Measurements from ENCODE around the gene CD320. TPM values are rescaled to one million over a fixed set of nuclear protein-coding genes. Genes with fewer than 3 reads are reported as not detected.
A peak's percentile ranks its signal among the peaks of the same experiment; 100 is the strongest.

Gene CD320
- total and polyA plus RNA-seq, 2 experiments from 2014 or later = 87.0 to 124 TPM

DNA sequence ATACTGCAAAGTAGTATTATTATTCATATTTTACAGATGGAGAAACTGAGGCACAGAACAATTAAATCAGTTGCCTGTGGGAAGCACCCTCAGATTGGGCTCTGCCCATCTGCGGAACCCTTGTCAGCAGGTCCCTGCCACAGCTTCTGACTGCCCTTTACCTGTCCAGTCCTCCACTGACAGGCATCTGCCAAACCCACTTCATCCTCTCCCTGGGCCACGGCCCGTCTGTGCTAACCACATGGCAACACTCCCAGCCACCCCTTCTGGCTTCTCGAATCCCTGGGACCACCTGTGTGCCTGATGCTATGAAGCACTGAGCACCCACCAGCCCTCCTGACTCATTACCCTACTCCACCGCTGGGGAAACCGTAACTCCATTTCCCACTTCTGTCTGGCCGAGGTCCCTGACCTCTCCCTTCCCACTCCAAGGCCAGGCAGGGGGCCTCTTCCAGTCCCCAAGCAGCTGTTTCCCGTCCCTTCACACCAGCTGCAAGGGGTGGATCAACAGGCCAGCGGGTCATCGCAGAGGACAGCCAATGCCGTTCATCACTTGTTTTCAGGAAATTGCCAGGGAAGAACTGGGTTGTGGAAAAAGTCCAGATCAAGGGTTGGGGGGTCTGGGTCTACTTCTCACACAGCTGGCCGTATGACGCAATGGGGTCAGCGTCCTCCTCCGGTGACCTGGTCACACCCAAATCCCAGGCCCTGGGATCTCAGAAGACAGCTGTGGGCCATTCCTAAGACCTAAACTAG, 32.4 kb upstream of the CD320 start (continued):
- TF ChIP-seq, protein P1, sequence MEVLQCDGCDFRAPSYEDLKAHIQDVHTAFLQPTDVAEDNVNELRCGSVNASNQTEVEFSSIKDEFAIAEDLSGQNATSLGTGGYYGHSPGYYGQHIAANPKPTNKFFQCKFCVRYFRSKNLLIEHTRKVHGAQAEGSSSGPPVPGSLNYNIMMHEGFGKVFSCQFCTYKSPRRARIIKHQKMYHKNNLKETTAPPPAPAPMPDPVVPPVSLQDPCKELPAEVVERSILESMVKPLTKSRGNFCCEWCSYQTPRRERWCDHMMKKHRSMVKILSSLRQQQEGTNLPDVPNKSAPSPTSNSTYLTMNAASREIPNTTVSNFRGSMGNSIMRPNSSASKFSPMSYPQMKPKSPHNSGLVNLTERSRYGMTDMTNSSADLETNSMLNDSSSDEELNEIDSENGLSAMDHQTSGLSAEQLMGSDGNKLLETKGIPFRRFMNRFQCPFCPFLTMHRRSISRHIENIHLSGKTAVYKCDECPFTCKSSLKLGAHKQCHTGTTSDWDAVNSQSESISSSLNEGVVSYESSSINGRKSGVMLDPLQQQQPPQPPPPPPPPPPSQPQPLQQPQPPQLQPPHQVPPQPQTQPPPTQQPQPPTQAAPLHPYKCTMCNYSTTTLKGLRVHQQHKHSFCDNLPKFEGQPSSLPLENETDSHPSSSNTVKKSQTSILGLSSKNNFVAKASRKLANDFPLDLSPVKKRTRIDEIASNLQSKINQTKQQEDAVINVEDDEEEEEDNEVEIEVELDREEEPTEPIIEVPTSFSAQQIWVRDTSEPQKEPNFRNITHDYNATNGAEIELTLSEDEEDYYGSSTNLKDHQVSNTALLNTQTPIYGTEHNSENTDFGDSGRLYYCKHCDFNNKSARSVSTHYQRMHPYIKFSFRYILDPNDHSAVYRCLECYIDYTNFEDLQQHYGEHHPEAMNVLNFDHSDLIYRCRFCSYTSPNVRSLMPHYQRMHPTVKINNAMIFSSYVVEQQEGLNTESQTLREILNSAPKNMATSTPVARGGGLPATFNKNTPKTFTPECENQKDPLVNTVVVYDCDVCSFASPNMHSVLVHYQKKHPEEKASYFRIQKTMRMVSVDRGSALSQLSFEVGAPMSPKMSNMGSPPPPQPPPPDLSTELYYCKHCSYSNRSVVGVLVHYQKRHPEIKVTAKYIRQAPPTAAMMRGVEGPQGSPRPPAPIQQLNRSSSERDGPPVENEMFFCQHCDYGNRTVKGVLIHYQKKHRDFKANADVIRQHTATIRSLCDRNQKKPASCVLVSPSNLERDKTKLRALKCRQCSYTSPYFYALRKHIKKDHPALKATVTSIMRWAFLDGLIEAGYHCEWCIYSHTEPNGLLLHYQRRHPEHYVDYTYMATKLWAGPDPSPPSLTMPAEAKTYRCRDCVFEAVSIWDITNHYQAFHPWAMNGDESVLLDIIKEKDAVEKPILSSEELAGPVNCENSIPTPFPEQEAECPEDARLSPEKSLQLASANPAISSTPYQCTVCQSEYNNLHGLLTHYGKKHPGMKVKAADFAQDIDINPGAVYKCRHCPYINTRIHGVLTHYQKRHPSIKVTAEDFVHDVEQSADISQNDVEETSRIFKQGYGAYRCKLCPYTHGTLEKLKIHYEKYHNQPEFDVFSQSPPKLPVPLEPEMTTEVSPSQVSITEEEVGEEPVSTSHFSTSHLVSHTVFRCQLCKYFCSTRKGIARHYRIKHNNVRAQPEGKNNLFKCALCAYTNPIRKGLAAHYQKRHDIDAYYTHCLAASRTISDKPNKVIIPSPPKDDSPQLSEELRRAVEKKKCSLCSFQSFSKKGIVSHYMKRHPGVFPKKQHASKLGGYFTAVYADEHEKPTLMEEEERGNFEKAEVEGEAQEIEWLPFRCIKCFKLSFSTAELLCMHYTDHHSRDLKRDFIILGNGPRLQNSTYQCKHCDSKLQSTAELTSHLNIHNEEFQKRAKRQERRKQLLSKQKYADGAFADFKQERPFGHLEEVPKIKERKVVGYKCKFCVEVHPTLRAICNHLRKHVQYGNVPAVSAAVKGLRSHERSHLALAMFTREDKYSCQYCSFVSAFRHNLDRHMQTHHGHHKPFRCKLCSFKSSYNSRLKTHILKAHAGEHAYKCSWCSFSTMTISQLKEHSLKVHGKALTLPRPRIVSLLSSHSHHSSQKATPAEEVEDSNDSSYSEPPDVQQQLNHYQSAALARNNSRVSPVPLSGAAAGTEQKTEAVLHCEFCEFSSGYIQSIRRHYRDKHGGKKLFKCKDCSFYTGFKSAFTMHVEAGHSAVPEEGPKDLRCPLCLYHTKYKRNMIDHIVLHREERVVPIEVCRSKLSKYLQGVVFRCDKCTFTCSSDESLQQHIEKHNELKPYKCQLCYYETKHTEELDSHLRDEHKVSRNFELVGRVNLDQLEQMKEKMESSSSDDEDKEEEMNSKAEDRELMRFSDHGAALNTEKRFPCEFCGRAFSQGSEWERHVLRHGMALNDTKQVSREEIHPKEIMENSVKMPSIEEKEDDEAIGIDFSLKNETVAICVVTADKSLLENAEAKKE (CRISPR knock-in tag; IDR thresholded peaks at IDR 0.05) = no peak
- TF ChIP-seq EZH2phosphoT487 (IDR thresholded peaks at IDR 0.05; ENCODE audit: unreplicated experiment) = no peak

DNA sequence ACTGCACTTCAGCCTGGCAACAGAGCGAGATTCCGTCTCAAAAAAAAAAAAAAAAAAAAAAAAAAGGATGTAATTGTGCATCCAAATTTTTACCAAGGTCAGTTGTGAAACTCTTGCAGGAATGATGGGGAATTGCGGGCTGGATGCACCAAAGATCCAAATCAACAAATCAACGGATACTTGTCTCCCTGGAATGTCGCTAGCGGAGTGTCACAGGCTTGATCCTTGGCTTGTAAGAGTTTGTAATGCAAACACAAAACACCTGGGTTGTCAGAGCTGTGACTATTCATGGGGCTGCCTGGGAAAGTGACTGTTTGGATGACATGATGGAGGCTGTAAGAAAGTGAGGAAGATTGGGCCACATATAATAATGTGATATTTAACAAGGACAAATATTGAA, 30.7 kb upstream of the CD320 start:
- no peaks in the 10 kb centered on the region for H4K20me1 ChIP-seq (replicated peaks; ENCODE audit: insufficient read depth)
- Mint-ChIP-seq H3K4me3 (no peak overlapping the region), H3K27me3 (ENCODE audit: insufficient read depth, low read depth, poor library complexity) (peaks cover 46% of the 10 kb centered on the region), H3K36me3 (ENCODE audit: low read depth) (no peaks in the 10 kb centered on the region), H3K4me1 (peaks cover 15% of the 10 kb centered on the region), H3K27ac (no peak overlapping the region), H3K9me3 (no peaks in the 10 kb centered on the region)
- DNase-seq (ENCODE audit: low spot score) = peak; percentile 57
- H3F3A ChIP-seq (replicated peaks; ENCODE audit: low read depth) = peaks cover 10% of the 10 kb centered on the region
- H3K4me1 ChIP-seq (ENCODE audit: insufficient read depth) = peaks cover 16% of the 10 kb centered on the region
- no peak for ATAC-seq
- H3K4me2 ChIP-seq = no peak overlapping the region
- H3K79me2 ChIP-seq (replicated peaks; ENCODE audit: insufficient read depth) = no peaks in the 10 kb centered on the region
- H3K27ac ChIP-seq (ENCODE audit: low read depth) = no peak overlapping the region
- no peak overlapping the region for H3K4me3 ChIP-seq
- H3K27me3 ChIP-seq (ENCODE audit: insufficient read depth) = peaks cover 31% of the 10 kb centered on the region
- H3K9me2 ChIP-seq (ENCODE audit: insufficient read depth) = no peaks in the 10 kb centered on the region
- no peak overlapping the region for H2AFZ ChIP-seq
- H3K36me3 ChIP-seq (ENCODE audit: insufficient read depth) = no peaks in the 10 kb centered on the region
- TF ChIP-seq EZH2 (IDR thresholded peaks at IDR 0.05; ENCODE audit: low read depth, unreplicated experiment) = no peak
- TF ChIP-seq EZH2phosphoT487 (IDR thresholded peaks at IDR 0.05; ENCODE audit: unreplicated experiment) = no peak
- TF ChIP-seq POLR2AphosphoS5 (IDR thresholded peaks at IDR 0.05; ENCODE audit: low read depth) = no peak
- TF ChIP-seq JUNB (IDR thresholded peaks at IDR 0.05; ENCODE audit: unreplicated experiment) = no peak
- TF ChIP-seq, protein P2, sequence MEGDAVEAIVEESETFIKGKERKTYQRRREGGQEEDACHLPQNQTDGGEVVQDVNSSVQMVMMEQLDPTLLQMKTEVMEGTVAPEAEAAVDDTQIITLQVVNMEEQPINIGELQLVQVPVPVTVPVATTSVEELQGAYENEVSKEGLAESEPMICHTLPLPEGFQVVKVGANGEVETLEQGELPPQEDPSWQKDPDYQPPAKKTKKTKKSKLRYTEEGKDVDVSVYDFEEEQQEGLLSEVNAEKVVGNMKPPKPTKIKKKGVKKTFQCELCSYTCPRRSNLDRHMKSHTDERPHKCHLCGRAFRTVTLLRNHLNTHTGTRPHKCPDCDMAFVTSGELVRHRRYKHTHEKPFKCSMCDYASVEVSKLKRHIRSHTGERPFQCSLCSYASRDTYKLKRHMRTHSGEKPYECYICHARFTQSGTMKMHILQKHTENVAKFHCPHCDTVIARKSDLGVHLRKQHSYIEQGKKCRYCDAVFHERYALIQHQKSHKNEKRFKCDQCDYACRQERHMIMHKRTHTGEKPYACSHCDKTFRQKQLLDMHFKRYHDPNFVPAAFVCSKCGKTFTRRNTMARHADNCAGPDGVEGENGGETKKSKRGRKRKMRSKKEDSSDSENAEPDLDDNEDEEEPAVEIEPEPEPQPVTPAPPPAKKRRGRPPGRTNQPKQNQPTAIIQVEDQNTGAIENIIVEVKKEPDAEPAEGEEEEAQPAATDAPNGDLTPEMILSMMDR (conservative IDR thresholded peaks at IDR 0.05; ENCODE audit: low read depth in 2 of 2) = no peak
- TF ChIP-seq ZNF114 (CRISPR knock-in tag; IDR thresholded peaks at IDR 0.05) = no peak
- TF ChIP-seq ZNF331 (CRISPR knock-in tag; IDR thresholded peaks at IDR 0.05; ENCODE audit: low read depth) = no peak
